H9 (cell line): ENCODE results near the gene SIGLEC11. TPM values are rescaled to one million over a fixed set of nuclear protein-coding genes. Genes with fewer than 3 reads are reported as not detected.

Source experiments
- DNase-seq: peaks from one replicate; pipeline ENCODE4 v3.0.0-alpha.2; 2017
- H2AFZ ChIP-seq: one replicate; pipeline ENCODE4 v1.6.1; 2013; ENCODE audit warnings: mild to moderate bottlenecking, low read length, control low read depth, moderate library complexity
- H2AK5ac ChIP-seq: 2 replicates; pipeline ENCODE4 v1.6.1; 2013; ENCODE audit warnings: low read length, control low read depth, mixed read lengths; ENCODE audit not compliant: insufficient read length
- H2BK120ac ChIP-seq: one replicate; pipeline ENCODE4 v1.6.1; 2013; ENCODE audit warnings: low read depth, mild to moderate bottlenecking, low read length, control low read depth, inconsistent platforms; ENCODE audit not compliant: poor library complexity, severe bottlenecking
- H2BK12ac ChIP-seq: 2 replicates; pipeline ENCODE4 v1.6.1; 2013; ENCODE audit warnings: low read length, control low read depth, mixed read lengths, low read depth; ENCODE audit not compliant: insufficient read length
- H2BK15ac ChIP-seq: 2 replicates; pipeline ENCODE4 v1.6.1; 2013; ENCODE audit warnings: low read depth, low read length, control low read depth
- H2BK20ac ChIP-seq: one replicate; pipeline ENCODE4 v1.6.1; 2013; ENCODE audit warnings: low read depth, mild to moderate bottlenecking, low read length, control low read depth, inconsistent platforms; ENCODE audit not compliant: poor library complexity, severe bottlenecking
- H2BK5ac ChIP-seq: 2 replicates; pipeline ENCODE4 v1.6.1; 2013; ENCODE audit warnings: low read length, control low read depth, mixed read lengths; ENCODE audit not compliant: insufficient read length
- H3K14ac ChIP-seq: 2 replicates; pipeline ENCODE4 v1.6.1; 2013; ENCODE audit warnings: low read length, control low read depth; ENCODE audit not compliant: insufficient read depth
- H3K18ac ChIP-seq: 2 replicates; pipeline ENCODE4 v1.6.1; 2013; ENCODE audit warnings: low read depth, mild to moderate bottlenecking, mixed read lengths, low read length, control low read depth; ENCODE audit not compliant: insufficient read length
- H3K23ac ChIP-seq: 2 replicates; pipeline ENCODE4 v1.6.1; 2013; ENCODE audit warnings: low read length, control low read depth, mixed read lengths, low read depth; ENCODE audit not compliant: insufficient read length
- H3K23me2 ChIP-seq: 2 replicates; pipeline ENCODE4 v1.6.1; 2013; ENCODE audit warnings: low read depth, mild to moderate bottlenecking, mixed read lengths, low read length, control low read depth; ENCODE audit not compliant: insufficient read length, poor library complexity, severe bottlenecking
- H3K27ac ChIP-seq: 2 replicates; pipeline ENCODE4 v1.5.1; 2013; ENCODE audit warnings: low read length, control low read depth, mixed read lengths, low read depth; ENCODE audit not compliant: insufficient read length
- H3K27me3 ChIP-seq: 2 replicates; pipeline ENCODE4 v1.6.1; 2013; ENCODE audit warnings: low read length, control low read depth, inconsistent platforms; ENCODE audit not compliant: insufficient read depth
- H3K4ac ChIP-seq: 2 replicates; pipeline ENCODE4 v1.6.1; 2013; ENCODE audit warnings: low read depth, mild to moderate bottlenecking, control low read depth, inconsistent platforms, low read length, moderate library complexity
- H3K4me1 ChIP-seq: 2 replicates; pipeline ENCODE4 v1.6.1; 2013; ENCODE audit warnings: low read length, control low read depth, inconsistent platforms; ENCODE audit not compliant: insufficient read depth
- H3K4me2 ChIP-seq: 2 replicates; pipeline ENCODE4 v1.6.1; 2013; ENCODE audit warnings: low read length, control low read depth, mixed read lengths; ENCODE audit not compliant: insufficient read length, insufficient read depth
- H3K56ac ChIP-seq: 2 replicates; pipeline ENCODE4 v1.6.1; 2013; ENCODE audit warnings: low read depth, mild to moderate bottlenecking, mixed read lengths, low read length, control low read depth; ENCODE audit not compliant: insufficient read length
- H3K79me1 ChIP-seq: 2 replicates; pipeline ENCODE4 v1.6.1; 2013; ENCODE audit warnings: low read depth, mild to moderate bottlenecking, moderate library complexity, low read length, control low read depth, inconsistent platforms; ENCODE audit not compliant: insufficient read depth, poor library complexity, severe bottlenecking
- H3K79me2 ChIP-seq: 2 replicates; pipeline ENCODE4 v1.6.1; 2013; ENCODE audit warnings: low read length, control low read depth, inconsistent platforms; ENCODE audit not compliant: insufficient read depth
- H3K9ac ChIP-seq: 2 replicates; pipeline ENCODE4 v1.6.1; 2013; ENCODE audit warnings: low read length, control low read depth, mixed read lengths; ENCODE audit not compliant: insufficient read length; ENCODE audit errors: extremely low read depth
- H3K9me3 ChIP-seq: one replicate; pipeline ENCODE4 v1.6.1; 2013; ENCODE audit warnings: low read depth, low read length, inconsistent platforms; ENCODE audit not compliant: control insufficient read depth
- H3T11ph ChIP-seq: one replicate; pipeline ENCODE4 v1.6.1; 2013; ENCODE audit warnings: mild to moderate bottlenecking, low read length, control low read depth, inconsistent platforms
- H4K20me1 ChIP-seq: one replicate; pipeline ENCODE4 v1.6.1; 2013; ENCODE audit not compliant: control insufficient read depth, insufficient read length, insufficient read depth
- H4K5ac ChIP-seq: 2 replicates; pipeline ENCODE4 v1.6.1; 2013; ENCODE audit warnings: low read depth, mild to moderate bottlenecking, mixed read lengths, low read length, control low read depth; ENCODE audit not compliant: insufficient read length
- H4K8ac ChIP-seq: replicated peaks from 2 replicates; pipeline ENCODE4 v1.6.1; 2013; ENCODE audit warnings: low read length, control low read depth, mixed read lengths, low read depth; ENCODE audit not compliant: insufficient read length
- H4K91ac ChIP-seq: 2 replicates; pipeline ENCODE4 v1.6.1; 2013; ENCODE audit warnings: low read depth, mild to moderate bottlenecking, moderate library complexity, mixed read lengths, low read length, control low read depth; ENCODE audit not compliant: insufficient read length
- H3K27ac Mint-ChIP-seq, 3 experiments: 2 replicates in 2 of 3; 3 replicates in 1 of 3; pipeline ENCODE4 v1.8.0; 2020 to 2021; ENCODE audit warnings: mixed read lengths in 3 of 3, mild to moderate bottlenecking in 1 of 3, moderate library complexity in 1 of 3
- H3K27me3 Mint-ChIP-seq: 2 replicates; pipeline ENCODE4 v1.8.0; 2021; ENCODE audit warnings: low read depth, mild to moderate bottlenecking, moderate library complexity, mixed read lengths
- H3K36me3 Mint-ChIP-seq, 3 experiments: 2 replicates in 2 of 3; 3 replicates in 1 of 3; pipeline ENCODE4 v1.8.0; 2020 to 2021; ENCODE audit warnings: low read depth in 3 of 3, mixed read lengths in 3 of 3; ENCODE audit not compliant: insufficient read depth in 1 of 3
- H3K4me1 Mint-ChIP-seq, 2 experiments: 2 replicates each; pipeline ENCODE4 v1.8.0; 2020; ENCODE audit warnings: mixed read lengths in 2 of 2
- H3K4me3 Mint-ChIP-seq, 2 experiments: 2 replicates in 1 of 2; 3 replicates in 1 of 2; pipeline ENCODE4 v1.8.0; 2020 to 2021; ENCODE audit warnings: mild to moderate bottlenecking in 2 of 2, mixed read lengths in 2 of 2, moderate library complexity in 1 of 2
- H3K9me3 Mint-ChIP-seq, 2 experiments: 2 replicates in 1 of 2; 3 replicates in 1 of 2; pipeline ENCODE4 v1.8.0; 2020; ENCODE audit warnings: mild to moderate bottlenecking in 2 of 2, mixed read lengths in 2 of 2, moderate library complexity in 1 of 2
- WGBS: extraction: QIAGEN DNeasy Blood & Tissue Kit; methylation state at CpG from one replicate; pipeline ENCODE4 v1.1.7; 2013; ENCODE audit warnings: missing lambda C conversion rate, low lambda C conversion rate, mixed read lengths; ENCODE audit not compliant: insufficient read length; ENCODE audit errors: extremely low coverage; 5-methylcytosine and 5-hydroxymethylcytosine counted together
- total RNA-seq: library from RNA; stranded (reverse); gene quantifications from 2 replicates; pipeline ENCODE4 v1.2.1, GENCODE V29; 2021
- TF ChIP-seq, protein P1 (sequence below): fragments of 200-600 bp; sonication (generic); conservative IDR thresholded peaks from 3 replicates; pipeline ENCODE4 v1.8.0; 2021; ENCODE audit warnings: antibody characterized with exemption, mild to moderate bottlenecking

SIGLEC11 gene
- total RNA-seq, 1 experiment from 2014 or later = not detected

DNA sequence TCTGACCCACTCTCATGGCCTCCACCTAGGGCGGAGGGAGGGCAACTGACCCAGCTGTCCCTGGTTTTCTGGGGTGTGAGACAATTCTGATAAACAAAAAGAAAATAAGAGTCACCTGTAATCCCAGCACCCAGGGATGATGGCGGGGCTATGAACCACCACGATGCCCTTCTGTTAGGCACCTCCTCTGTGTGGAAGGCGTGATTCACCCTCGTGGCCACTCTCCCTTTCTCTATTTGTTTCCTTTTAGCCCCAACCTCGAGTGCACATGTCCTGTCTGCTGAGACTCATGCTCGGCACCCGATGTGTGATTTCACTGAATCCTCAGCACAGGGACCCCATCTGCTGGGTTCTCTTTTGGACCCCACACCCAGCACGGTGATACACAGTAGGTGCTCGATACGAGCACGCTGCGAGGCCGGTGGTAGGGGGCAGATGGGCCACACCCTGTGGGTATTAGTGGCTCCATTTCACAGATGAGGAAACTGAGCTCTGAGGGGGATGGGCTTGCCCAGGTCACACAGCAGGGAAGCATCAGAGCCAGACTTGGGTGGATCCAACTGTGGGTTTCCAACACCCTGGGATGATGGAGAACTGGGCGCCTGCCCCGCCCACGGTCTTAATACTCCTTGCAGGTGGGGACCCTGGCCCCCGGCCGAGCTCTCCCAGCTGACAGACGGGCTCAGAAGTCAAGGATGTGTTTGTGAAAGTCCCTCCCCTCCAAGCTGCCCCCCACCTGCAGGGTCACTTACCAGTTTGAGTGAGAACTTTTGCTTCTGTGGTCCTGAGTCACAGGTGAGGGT, 39.3 kb upstream of the SIGLEC11 start:
- Histone ChIP-seq H3K4me2 (no peak overlapping the region), H4K5ac (no peak overlapping the region), H2AFZ (no peak overlapping the region), H3K9ac (no peak overlapping the region), H3K18ac (no peak overlapping the region), H3K56ac (no peak overlapping the region), H2BK120ac (no peak overlapping the region), H3K27ac (no peak overlapping the region), H2AK5ac (no peak overlapping the region), H4K20me1 (no peaks in the 10 kb centered on the region), H3K79me1 (no peaks in the 10 kb centered on the region), H2BK12ac (no peak overlapping the region), H3K23me2 (no peaks in the 10 kb centered on the region), H3K14ac (no peak overlapping the region), H3T11ph (no peak overlapping the region), H3K9me3 (no peaks in the 10 kb centered on the region), H3K23ac (no peak overlapping the region), H3K27me3 (no peaks in the 10 kb centered on the region), H3K79me2 (no peaks in the 10 kb centered on the region), H3K4me1 (no peaks in the 10 kb centered on the region), H3K4ac (no peak overlapping the region), H2BK5ac (no peak overlapping the region), H2BK15ac (no peak overlapping the region), H4K91ac (no peak overlapping the region), H2BK20ac (no peak overlapping the region), H4K8ac (no peak overlapping the region)
- DNase-seq = no peak
- H3K4me3 Mint-ChIP-seq = no peak overlapping the region
- H3K36me3 Mint-ChIP-seq = peaks cover 4 to 40% (median 29%) of the 10 kb centered on the region in 3 experiments; a peak in 6 of 7 replicates
- no peaks in the 10 kb centered on the region for H3K4me1 Mint-ChIP-seq
- H3K27me3 Mint-ChIP-seq = no peaks in the 10 kb centered on the region
- TF ChIP-seq, protein P1, sequence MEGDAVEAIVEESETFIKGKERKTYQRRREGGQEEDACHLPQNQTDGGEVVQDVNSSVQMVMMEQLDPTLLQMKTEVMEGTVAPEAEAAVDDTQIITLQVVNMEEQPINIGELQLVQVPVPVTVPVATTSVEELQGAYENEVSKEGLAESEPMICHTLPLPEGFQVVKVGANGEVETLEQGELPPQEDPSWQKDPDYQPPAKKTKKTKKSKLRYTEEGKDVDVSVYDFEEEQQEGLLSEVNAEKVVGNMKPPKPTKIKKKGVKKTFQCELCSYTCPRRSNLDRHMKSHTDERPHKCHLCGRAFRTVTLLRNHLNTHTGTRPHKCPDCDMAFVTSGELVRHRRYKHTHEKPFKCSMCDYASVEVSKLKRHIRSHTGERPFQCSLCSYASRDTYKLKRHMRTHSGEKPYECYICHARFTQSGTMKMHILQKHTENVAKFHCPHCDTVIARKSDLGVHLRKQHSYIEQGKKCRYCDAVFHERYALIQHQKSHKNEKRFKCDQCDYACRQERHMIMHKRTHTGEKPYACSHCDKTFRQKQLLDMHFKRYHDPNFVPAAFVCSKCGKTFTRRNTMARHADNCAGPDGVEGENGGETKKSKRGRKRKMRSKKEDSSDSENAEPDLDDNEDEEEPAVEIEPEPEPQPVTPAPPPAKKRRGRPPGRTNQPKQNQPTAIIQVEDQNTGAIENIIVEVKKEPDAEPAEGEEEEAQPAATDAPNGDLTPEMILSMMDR = no peak
- H3K27ac Mint-ChIP-seq = no peak overlapping the region
- no peaks in the 10 kb centered on the region for H3K9me3 Mint-ChIP-seq
- WGBS = no CpG with 5 or more reads among the region's 20 CpGs
